Heart left ventricle (tissue), 13 donors: ENCODE data around the gene PKDCC.
A peak's percentile ranks its signal among the peaks of the same experiment; 100 is the strongest.

Experiments
- CTCF ChIP-seq, 12 donors: fragments of 200-600 bp; sonication (generic) in 4 of 12; IDR thresholded peaks; one replicate each; pipeline versions ENCODE4 v1.5.0 to v1.8.0; 2018 to 2022; ENCODE audit warnings: antibody characterized with exemption in 12 of 12, mild to moderate bottlenecking in 5 of 12
- POLR2A ChIP-seq, 2 donors: fragments of 450-650 bp; IDR thresholded peaks; one replicate each; pipeline ENCODE4 v1.6.1; 2017; ENCODE audit warnings: antibody characterized with exemption in 2 of 2, mild to moderate bottlenecking in 2 of 2, moderate library complexity in 2 of 2
- donor health status: ischemic (EF 13 %, LVEDD 7.1; RV severe dilation, severe dysfunction).
- donor health status: DM: no; HTN: yes; CAD: no.
- donor health status: DM: no; HTN: no; CAD: no.
- donor health status: ischemic (EF 25% LVEDD 6.9; RV normal size, moderate dysfunction).
- donor health status: ischemic (EF 25% LVEDD 5.7; RV mildly dilated, moderate dysfunction).
- donor health status: ischemic (EF 35%, LVEDD 5.7; RV mildly dilated, moderate dysfunction).
- donor health status: nonischemic (EF 11% LVEDD 7.7; RV severe dilation, severe dysfunction).
- donor health status: DM: yes; HTN: yes; CAD: no.
- donor health status: PGD.
- donor health status: ischemic (EF 29% LVEDD 5.4; RV normal size, mild dysfunction).
- donor health status: nonischemic (EF 23%, LVEDD 6.1; RV moderate dilation, normal function).

- TF ChIP-seq POLR2A (IDR thresholded peaks at IDR 0.05), result no peak
- TF ChIP-seq CTCF (IDR thresholded peaks at IDR 0.05), result peak in 1 of 12 donors; percentile 16
Measured at GRCh38 chr2:42054714-42055430, 7.1 kb downstream of the PKDCC start.
